H1 (cell line): ENCODE measurements around the gene BRMS1. TPM values are rescaled to one million over a fixed set of nuclear protein-coding genes. Genes with fewer than 3 reads are reported as not detected.

Experiments
- ASH2L ChIP-seq: fragments of 200-600, 300-600 bp; sonication (generic); IDR thresholded peaks from one replicate; pipeline ENCODE4 v1.7.1; 2017; ENCODE audit warnings: low read length
- E2F6 ChIP-seq: IDR thresholded peaks from 2 replicates; pipeline ENCODE4 v1.6.1; 2012; ENCODE audit warnings: inconsistent platforms
- EGR1 ChIP-seq: IDR thresholded peaks from 2 replicates; pipeline ENCODE4 v1.6.1; 2011; ENCODE audit warnings: low read depth, low read length, borderline replicate concordance
- EZH2 ChIP-seq: fragments of 200-600 bp; sonication (generic); IDR thresholded peaks from 2 replicates; pipeline ENCODE4 v1.7.1; 2012; ENCODE audit warnings: low read depth, mild to moderate bottlenecking, moderate library complexity, low read length, inconsistent platforms; ENCODE audit not compliant: severe bottlenecking
- GABPA ChIP-seq: IDR thresholded peaks from 2 replicates; pipeline ENCODE4 v1.6.1; 2011; ENCODE audit warnings: mild to moderate bottlenecking, low read length, moderate library complexity, borderline replicate concordance; ENCODE audit not compliant: insufficient read depth
- GTF2F1 ChIP-seq: IDR thresholded peaks from 2 replicates; pipeline ENCODE4 v1.6.1; 2012; ENCODE audit warnings: low read depth, low read length, improper control_type of control experiment, borderline replicate concordance
- KDM4A ChIP-seq: IDR thresholded peaks from one replicate; pipeline ENCODE4 v1.7.1; 2012; ENCODE audit warnings: low read depth, mild to moderate bottlenecking, moderate library complexity, low read length, inconsistent platforms; ENCODE audit not compliant: severe bottlenecking
- NANOG ChIP-seq: IDR thresholded peaks from 2 replicates; pipeline ENCODE4 v1.6.1; 2011; ENCODE audit warnings: low read length, low read depth, mild to moderate bottlenecking, inconsistent platforms; ENCODE audit not compliant: insufficient read depth, poor library complexity, severe bottlenecking
- PHF8 ChIP-seq: fragments of 200-600 bp; sonication (generic); conservative IDR thresholded peaks from 2 replicates; pipeline ENCODE4 v1.7.1; 2012; ENCODE audit warnings: low read depth, mild to moderate bottlenecking, inconsistent platforms, low read length, moderate library complexity
- POLR2AphosphoS5 ChIP-seq: IDR thresholded peaks from 2 replicates; pipeline ENCODE4 v1.6.1; 2011; ENCODE audit warnings: low read depth, low read length
- RAD21 ChIP-seq, 2 experiments: IDR thresholded peaks in 1 of 2; conservative IDR thresholded peaks in 1 of 2; 2 replicates each; pipeline ENCODE4 v1.6.1; 2011; ENCODE audit warnings: low read depth in 2 of 2, low read length in 2 of 2, improper control_type of control experiment in 1 of 2, inconsistent platforms in 1 of 2, mild to moderate bottlenecking in 1 of 2, moderate library complexity in 1 of 2
- RBBP5 ChIP-seq: IDR thresholded peaks from 2 replicates; pipeline ENCODE4 v1.7.1; 2012; ENCODE audit warnings: low read depth, mild to moderate bottlenecking, inconsistent platforms, low read length, moderate library complexity, borderline replicate concordance
- RFX5 ChIP-seq: IDR thresholded peaks from 2 replicates; pipeline ENCODE4 v1.6.1; 2011; ENCODE audit warnings: low read depth, low read length, improper control_type of control experiment, borderline replicate concordance
- RXRA ChIP-seq: IDR thresholded peaks from 2 replicates; pipeline ENCODE4 v1.6.1; 2011; ENCODE audit warnings: low read depth, mild to moderate bottlenecking, low read length, moderate library complexity; ENCODE audit not compliant: insufficient read depth
- SP4 ChIP-seq: IDR thresholded peaks from 2 replicates; pipeline ENCODE4 v1.6.1; 2012; ENCODE audit warnings: low read length, inconsistent platforms
- SRF ChIP-seq: IDR thresholded peaks from 2 replicates; pipeline ENCODE4 v1.6.1; 2011; ENCODE audit warnings: mild to moderate bottlenecking, low read depth, low read length, moderate library complexity
- SUZ12 ChIP-seq: fragments of 200-600 bp; sonication (generic); IDR thresholded peaks from 2 replicates; pipeline ENCODE4 v1.6.1; 2012; ENCODE audit warnings: mild to moderate bottlenecking, inconsistent platforms, low read length, moderate library complexity, mixed read lengths
- TAF1 ChIP-seq: IDR thresholded peaks from 2 replicates; pipeline ENCODE4 v1.6.1; 2011; ENCODE audit warnings: mild to moderate bottlenecking, low read depth, low read length
- TBP ChIP-seq: IDR thresholded peaks from 2 replicates; pipeline ENCODE4 v1.6.1; 2011; ENCODE audit warnings: low read depth, low read length, improper control_type of control experiment
- polyA plus RNA-seq, 7 experiments: library from polyadenylated mRNA; depleted of rRNA in 3 of 7; stranded (reverse) in 5 of 7; unstranded in 2 of 7; fragments of >200 nt in 5 of 7; fragments of 200-250 nt in 2 of 7; gene quantifications; 1 replicate in 5 of 7; 2 replicates in 1 of 7; 4 replicates in 1 of 7; pipeline versions ENCODE4 v1.2.1 to v1.2.3, GENCODE V29; 2011 to 2013; ENCODE audit warnings: missing spikeins in 2 of 7, mixed read lengths in 2 of 7
- total RNA-seq: library from RNA; stranded (reverse); fragmentation: NEBNext Ultra II Directional; extraction: Animal tissue kit (Norgen Biotek cat#: 25700); gene quantifications from 2 replicates; pipeline ENCODE4 v1.2.1, GENCODE V29; 2021
- TF ChIP-seq, protein P1 (sequence below): IDR thresholded peaks from 2 replicates; pipeline ENCODE4 v1.6.1; 2011; ENCODE audit warnings: low read length, improper control_type of control experiment

Gene BRMS1
- total and polyA plus RNA-seq, 2 of the 8 experiments (the other 6 are each of a cell fraction or from before 2014, with no cell fraction given), result 39.2 to 46.1 TPM

DNA sequence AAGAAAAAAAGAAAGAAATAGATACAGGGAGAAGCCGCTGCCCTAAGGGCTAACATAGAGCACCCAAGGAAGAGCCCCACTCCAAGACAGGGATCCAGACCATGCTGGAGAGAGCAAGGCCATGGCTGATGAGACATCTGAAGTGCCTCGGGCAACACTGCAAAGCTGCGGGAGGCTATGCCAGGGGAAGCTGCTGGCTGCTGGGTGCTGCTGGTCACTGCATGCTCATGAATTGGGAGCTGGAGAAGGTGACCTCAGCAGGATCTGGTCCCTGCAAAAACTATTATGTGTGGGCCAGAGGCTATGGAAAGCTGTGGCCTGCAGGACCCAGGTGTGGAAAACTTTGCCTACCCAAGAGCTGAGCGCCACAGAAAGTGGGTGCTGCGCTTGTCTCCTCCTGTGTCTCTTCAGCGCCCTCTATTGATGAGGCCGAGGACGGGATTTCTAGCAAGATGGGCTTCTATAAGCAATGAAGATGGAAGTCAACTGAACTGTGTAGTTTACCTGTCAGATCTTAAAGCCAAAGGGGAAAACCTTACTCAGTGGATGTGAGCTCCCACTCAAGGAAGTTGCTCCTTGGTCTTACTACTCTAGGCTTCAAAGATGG is 44.0 kb upstream of the BRMS1 start (continued):
- TF ChIP-seq TBP, result no peak
- no peak for TF ChIP-seq EZH2
- no peak for TF ChIP-seq RBBP5
- peak; percentile 50 to 68 for TF ChIP-seq RAD21 (IDR thresholded peaks at IDR 0.05 in 1 of 2, conservative IDR thresholded peaks at IDR 0.05 in 1 of 2; ENCODE audit: low read depth in 2 of 2, low read length in 2 of 2)
- no peak for TF ChIP-seq RFX5
- TF ChIP-seq SUZ12, result no peak
- TF ChIP-seq E2F6, result no peak
- TF ChIP-seq SP4, result no peak
- no peak for TF ChIP-seq GTF2F1
- TF ChIP-seq GABPA, result no peak
- no peak for TF ChIP-seq NANOG
- no peak for TF ChIP-seq RXRA
- TF ChIP-seq KDM4A, result no peak
- no peak for TF ChIP-seq PHF8
- TF ChIP-seq POLR2AphosphoS5, result no peak
- no peak for TF ChIP-seq SRF
- no peak for TF ChIP-seq ASH2L
- no peak for TF ChIP-seq TAF1
- TF ChIP-seq EGR1, result no peak
- TF ChIP-seq, protein P1, sequence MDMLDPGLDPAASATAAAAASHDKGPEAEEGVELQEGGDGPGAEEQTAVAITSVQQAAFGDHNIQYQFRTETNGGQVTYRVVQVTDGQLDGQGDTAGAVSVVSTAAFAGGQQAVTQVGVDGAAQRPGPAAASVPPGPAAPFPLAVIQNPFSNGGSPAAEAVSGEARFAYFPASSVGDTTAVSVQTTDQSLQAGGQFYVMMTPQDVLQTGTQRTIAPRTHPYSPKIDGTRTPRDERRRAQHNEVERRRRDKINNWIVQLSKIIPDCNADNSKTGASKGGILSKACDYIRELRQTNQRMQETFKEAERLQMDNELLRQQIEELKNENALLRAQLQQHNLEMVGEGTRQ, result no peak
